Spleen (tissue), 11 donors: ENCODE results near the gene RNASE8. TPM values are rescaled to one million over a fixed set of nuclear protein-coding genes. Genes with fewer than 3 reads are reported as not detected.
A peak's percentile ranks its signal among the peaks of the same experiment; 100 is the strongest.

Experiments
- DNase-seq: peaks from one replicate; pipeline ENCODE4 v3.0.0-alpha.2; 2020
- H3K27ac ChIP-seq, 8 donors: fragments of 200-600 bp; sonication (generic) in 7 of 8; 1 replicate in 4 of 8; 2 replicates in 4 of 8; pipeline versions ENCODE4 v1.5.0 to v1.8.0; 2016 to 2021; ENCODE audit warnings: inconsistent platforms in 4 of 8, mild to moderate bottlenecking in 4 of 8, moderate library complexity in 1 of 8
- H3K27me3 ChIP-seq, 7 donors: fragments of 200-600 bp; sonication (generic) in 6 of 7; replicated peaks in 1 of 7; 1 replicate in 4 of 7; 2 replicates in 3 of 7; pipeline versions ENCODE4 v1.5.0 to v1.8.0; 2016 to 2021; ENCODE audit warnings: inconsistent platforms in 3 of 7, mild to moderate bottlenecking in 1 of 7
- H3K36me3 ChIP-seq, 6 donors: fragments of 200-600 bp; sonication (generic) in 5 of 6; 1 replicate in 4 of 6; 2 replicates in 2 of 6; pipeline versions ENCODE4 v1.5.0 to v1.8.0; 2016 to 2021; ENCODE audit warnings: inconsistent platforms in 2 of 6
- H3K4me1 ChIP-seq, 6 donors: fragments of 200-600 bp; sonication (generic) in 5 of 6; 1 replicate in 3 of 6; 2 replicates in 3 of 6; pipeline versions ENCODE4 v1.5.0 to v1.8.0; 2016 to 2021; ENCODE audit warnings: inconsistent platforms in 3 of 6
- H3K4me3 ChIP-seq, 8 donors: fragments of 200-600 bp; sonication (generic) in 7 of 8; 1 replicate in 4 of 8; 2 replicates in 4 of 8; pipeline versions ENCODE4 v1.5.0 to v1.8.0; 2016 to 2021; ENCODE audit warnings: inconsistent platforms in 4 of 8, mild to moderate bottlenecking in 4 of 8, moderate library complexity in 2 of 8
- H3K9me3 ChIP-seq, 8 donors: fragments of 200-600 bp; sonication (generic) in 7 of 8; 1 replicate in 4 of 8; 2 replicates in 4 of 8; pipeline versions ENCODE4 v1.5.0 to v1.8.0; 2016 to 2021; ENCODE audit warnings: inconsistent platforms in 4 of 8
- CTCF ChIP-seq, 11 experiments: fragments of 200-600 bp in 7 of 11; fragments of 450-650 bp in 4 of 11; sonication (generic) in 4 of 11; IDR thresholded peaks in 8 of 11; conservative IDR thresholded peaks in 3 of 11; 1 replicate in 7 of 11; 2 replicates in 4 of 11; pipeline versions ENCODE4 v1.4.0 to v1.8.0; 2016 to 2021; ENCODE audit warnings: antibody characterized with exemption in 11 of 11, inconsistent platforms in 4 of 11, mild to moderate bottlenecking in 1 of 11
- POLR2A ChIP-seq, 3 donors: fragments of 450-650 bp; IDR thresholded peaks; one replicate each; pipeline ENCODE4 v1.5.1; 2017; ENCODE audit warnings: antibody characterized with exemption in 3 of 3, mild to moderate bottlenecking in 1 of 3
- POLR2AphosphoS5 ChIP-seq, 3 donors: sonication (generic); formaldehyde crosslinking; IDR thresholded peaks; one replicate each; pipeline ENCODE4 v1.5.1; 2017; ENCODE audit warnings: antibody characterized with exemption in 3 of 3
- WGBS, 5 donors: extraction: QIAGEN DNeasy Blood & Tissue Kit in 3 of 5; methylation state at CpG; one replicate each; pipeline versions ENCODE4 v1.1.5 to v1.1.7; 2013 to 2018; 5-methylcytosine and 5-hydroxymethylcytosine counted together
- intact Hi-C: fragments of 100-400 bp; cut with DNase I; formaldehyde crosslinking; loops from one replicate; pipeline ENCODE4 v1.15.0; 2023; ENCODE audit warnings: low total_unique reads
- polyA plus RNA-seq, 3 donors: library from polyadenylated mRNA; stranded (reverse); fragments of 200-250 nt; gene quantifications; one replicate each; pipeline ENCODE4 v1.2.1, GENCODE V29; 2013
- total RNA-seq, 7 donors: library from RNA; depleted of rRNA in 3 of 7; stranded (reverse); fragments of >200 nt in 3 of 7; fragmentation: NEBNext Ultra II Directional in 4 of 7; extraction: Animal tissue kit (Norgen Biotek cat#: 25700) in 4 of 7; gene quantifications; one replicate each; pipeline versions ENCODE4 v1.1.0 to v1.2.1, GENCODE V29; 2016 to 2021
- donor health status: healthy with polysubstance abuse.
- donor health status: DM: no; HTN: no; CAD: no; lungs with moderate emphysema.
- donor health status: DM: no; HTN: no; CAD: no.
- donor health status: Bipolar disorder and iron deficiency.
- donor health status: healthy.
- donor health status: DM: no; HTN: no; CAD: no.
- donor health status: DM: yes; HTN: yes; CAD: no.

RNASE8 gene
- total and polyA plus RNA-seq, 10 donors: not detected

- intact Hi-C loops: no loop called here
- DNase-seq: peak; percentile 93
- H3K9me3 ChIP-seq: no peaks in the 10 kb centered on the region
- H3K27ac ChIP-seq: peak overlapping the region; percentile 94 to 100 (median 97)
- no peaks in the 10 kb centered on the region for H3K27me3 ChIP-seq
- peak overlapping the region; percentile 58 to 86 (median 70) for H3K4me3 ChIP-seq
- H3K36me3 ChIP-seq: no peaks in the 10 kb centered on the region
- peak; percentile 88 to 96 (median 92) for TF ChIP-seq CTCF (IDR thresholded peaks at IDR 0.05 in 8 of 11, conservative IDR thresholded peaks at IDR 0.05 in 3 of 11)
- no peak for TF ChIP-seq POLR2A (IDR thresholded peaks at IDR 0.05)
- peaks cover 25 to 52% (median 39%) of the 10 kb centered on the region in 6 donors for H3K4me1 ChIP-seq
- 7 to 8% (median 7%) methylated on average over 8 of the region's 8 CpGs for WGBS, 5 donors
These were observed 46.9 kb downstream of the RNASE8 start for GRCh38 chr14:21104448-21105060.

GRCh38 chr14:21105095-21105494 is 47.5 kb downstream of the RNASE8 start:
- H3K9me3 ChIP-seq: no peaks in the 10 kb centered on the region
- peak overlapping the region in 6 of 8 donors; percentile 95 to 98 (median 97) for H3K27ac ChIP-seq
- peaks cover 24 to 48% (median 37%) of the 10 kb centered on the region in 6 donors for H3K4me1 ChIP-seq
- intact Hi-C loops: no loop called here
- TF ChIP-seq CTCF (IDR thresholded peaks at IDR 0.05 in 8 of 11, conservative IDR thresholded peaks at IDR 0.05 in 3 of 11) (no peak), POLR2AphosphoS5 (IDR thresholded peaks at IDR 0.05) (no peak), POLR2A (IDR thresholded peaks at IDR 0.05) (no peak)
- WGBS, 5 donors: 78 to 84% (median 81%) methylated on average over 8 of the region's 8 CpGs
- DNase-seq: no peak
- no peaks in the 10 kb centered on the region for H3K27me3 ChIP-seq
- no peaks in the 10 kb centered on the region for H3K36me3 ChIP-seq
- peak overlapping the region in 2 of 8 donors; percentile 67 to 86 for H3K4me3 ChIP-seq

DNA sequence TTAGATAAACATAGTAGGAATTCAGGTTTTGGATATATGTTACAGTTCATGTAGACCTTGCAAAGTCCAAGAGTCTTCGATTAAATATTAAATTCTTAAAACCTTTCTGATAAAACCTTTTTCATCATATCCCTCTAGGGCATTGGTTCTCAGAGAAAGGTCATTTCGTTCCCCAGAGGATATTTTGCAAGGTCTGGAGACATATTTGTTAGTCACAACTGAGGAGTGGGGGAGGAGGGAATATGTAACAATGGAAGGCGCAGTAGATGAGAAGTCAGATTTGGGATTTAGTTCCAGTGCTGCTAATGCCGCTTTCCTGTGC is 48.5 kb downstream of the RNASE8 start:
- Histone ChIP-seq H3K27me3 (no peaks in the 10 kb centered on the region), H3K36me3 (no peaks in the 10 kb centered on the region), H3K9me3 (no peaks in the 10 kb centered on the region), H3K4me1 (peaks cover 24 to 48% (median 37%) of the 10 kb centered on the region in 6 donors), H3K27ac (peak overlapping the region; percentile 20 to 97 (median 86)), H3K4me3 (no peak overlapping the region)
- 55 to 80% (median 65%) methylated on average over 4 of the region's 4 CpGs for WGBS, 5 donors
- TF ChIP-seq CTCF (IDR thresholded peaks at IDR 0.05 in 8 of 11, conservative IDR thresholded peaks at IDR 0.05 in 3 of 11): no peak
- TF ChIP-seq POLR2A (IDR thresholded peaks at IDR 0.05): no peak
- no peak for TF ChIP-seq POLR2AphosphoS5 (IDR thresholded peaks at IDR 0.05)
- intact Hi-C loops: no loop called here
- no peak for DNase-seq

DNA sequence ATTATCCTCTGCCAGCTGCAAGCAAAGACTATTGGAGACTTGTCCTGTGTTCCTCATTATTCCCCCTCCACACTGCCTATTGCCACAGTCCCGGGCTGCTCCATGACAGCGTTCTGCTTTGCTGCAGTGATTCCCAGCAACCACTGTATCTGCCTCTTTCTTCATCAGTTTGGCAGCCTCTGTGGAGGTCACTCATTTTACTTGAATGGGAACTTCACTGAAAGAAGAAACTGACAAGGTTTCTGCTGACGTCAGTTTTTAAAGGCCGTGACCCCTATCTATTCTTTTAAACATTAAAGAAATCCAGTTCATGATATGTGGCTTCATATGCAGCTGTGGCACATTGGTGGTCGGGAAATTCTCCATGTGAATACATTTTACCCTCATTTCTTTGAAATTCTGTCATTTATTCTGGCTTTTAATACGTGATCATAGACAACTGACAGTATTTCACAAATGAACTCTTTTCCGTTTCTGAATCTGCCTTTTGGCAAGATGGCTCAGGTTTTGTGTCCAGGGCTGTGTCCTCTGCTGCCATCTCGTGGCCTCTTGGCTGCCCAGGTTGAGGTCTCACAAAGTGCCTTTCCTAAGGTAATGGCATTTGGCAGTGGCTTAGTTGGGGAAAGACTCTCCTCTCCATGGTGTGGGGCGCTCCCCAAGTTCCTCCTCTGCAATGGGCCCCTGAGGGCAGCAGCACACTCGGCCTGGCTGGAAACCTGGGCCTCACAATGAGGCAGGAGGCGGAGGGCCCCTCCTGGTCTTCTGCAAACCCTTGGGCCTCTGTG is 49.1 kb downstream of the RNASE8 start:
- no peak overlapping the region for H3K4me3 ChIP-seq
- H3K4me1 ChIP-seq: peaks cover 24 to 48% (median 37%) of the 10 kb centered on the region in 6 donors
- TF ChIP-seq CTCF (IDR thresholded peaks at IDR 0.05 in 8 of 11, conservative IDR thresholded peaks at IDR 0.05 in 3 of 11) (peak; percentile 68 to 89 (median 82)), POLR2AphosphoS5 (IDR thresholded peaks at IDR 0.05) (peak in 1 of 3 donors; percentile 12), POLR2A (IDR thresholded peaks at IDR 0.05) (peak in 1 of 3 donors; percentile 9)
- peak overlapping the region in 7 of 8 donors; percentile 30 to 97 (median 95) for H3K27ac ChIP-seq
- intact Hi-C loops: no loop called here
- peak; percentile 91 for DNase-seq
- no peaks in the 10 kb centered on the region for H3K27me3 ChIP-seq
- H3K9me3 ChIP-seq: no peaks in the 10 kb centered on the region
- 19 to 36% (median 25%) methylated on average over 11 of the region's 11 CpGs for WGBS, 5 donors
- no peaks in the 10 kb centered on the region for H3K36me3 ChIP-seq
